ENCODE measurements around the gene HSPG2.

The HSPG2 gene

DNA sequence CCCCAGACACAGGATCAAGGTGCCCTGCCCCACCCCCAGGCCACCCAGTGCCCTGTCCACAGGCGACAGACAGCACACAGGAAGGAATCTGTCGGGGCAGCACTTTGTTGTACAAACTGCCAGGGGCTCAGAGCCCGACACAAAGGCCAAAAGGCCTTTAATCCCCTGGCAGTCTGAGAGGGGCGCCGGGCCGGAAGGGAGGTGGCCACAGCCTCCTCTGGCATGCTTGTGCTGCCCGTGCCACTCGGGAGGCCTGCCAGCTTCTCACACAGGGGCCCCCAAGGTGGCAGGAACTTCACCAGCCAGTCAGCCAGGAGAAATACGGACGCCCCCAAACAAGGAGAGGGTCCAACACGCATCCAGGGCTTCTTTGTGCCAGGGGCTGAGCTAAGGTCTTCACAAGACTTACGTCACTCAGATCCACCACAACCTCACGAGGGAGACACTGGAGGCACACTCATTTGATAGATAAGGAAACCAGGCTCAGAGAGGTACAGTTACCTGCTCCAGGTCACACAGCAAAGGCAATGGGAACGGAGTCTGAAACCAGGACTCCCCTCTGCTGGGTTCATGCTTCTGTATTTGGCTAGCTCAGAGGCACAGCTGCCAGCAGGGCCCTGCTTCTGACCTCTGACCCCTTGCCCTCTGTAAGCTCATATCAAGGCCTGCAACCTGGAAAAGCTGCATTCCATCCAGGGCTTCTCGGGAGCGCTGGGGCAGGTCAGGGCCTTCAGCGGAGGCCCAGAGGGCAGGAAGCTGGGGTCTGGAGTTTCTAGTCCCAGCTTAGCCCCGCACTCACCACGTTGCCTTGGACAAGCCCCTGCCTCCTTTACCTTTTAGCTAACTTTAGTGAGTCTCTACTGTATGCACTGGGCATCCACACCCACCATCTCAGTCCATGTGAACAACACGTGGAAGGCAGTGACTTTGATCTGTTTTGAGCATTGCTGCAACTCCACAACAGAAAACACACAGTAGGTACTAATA is 34.8 kb downstream of the HSPG2 start:
- intact Hi-C loops (cut with DNase I; ENCODE audit: low total_unique reads): loop anchor here (5.0 kb wide), 1 partner anchor 40 kb away; no protein-coding TSS in a partner anchor
- Histone ChIP-seq H3K4me1 (peaks cover 36 to 100% (median 100%) of the 10 kb centered on the region in 4 donors), H3K4me3 (peak overlapping the region in 1 of 2 donors; percentile 13), H3K27ac (peak overlapping the region; percentile 96 to 97), H3K9me3 (no peaks in the 10 kb centered on the region), H3K36me3 (no peaks in the 10 kb centered on the region), H3K27me3 (no peaks in the 10 kb centered on the region)
- TF ChIP-seq, protein P1, sequence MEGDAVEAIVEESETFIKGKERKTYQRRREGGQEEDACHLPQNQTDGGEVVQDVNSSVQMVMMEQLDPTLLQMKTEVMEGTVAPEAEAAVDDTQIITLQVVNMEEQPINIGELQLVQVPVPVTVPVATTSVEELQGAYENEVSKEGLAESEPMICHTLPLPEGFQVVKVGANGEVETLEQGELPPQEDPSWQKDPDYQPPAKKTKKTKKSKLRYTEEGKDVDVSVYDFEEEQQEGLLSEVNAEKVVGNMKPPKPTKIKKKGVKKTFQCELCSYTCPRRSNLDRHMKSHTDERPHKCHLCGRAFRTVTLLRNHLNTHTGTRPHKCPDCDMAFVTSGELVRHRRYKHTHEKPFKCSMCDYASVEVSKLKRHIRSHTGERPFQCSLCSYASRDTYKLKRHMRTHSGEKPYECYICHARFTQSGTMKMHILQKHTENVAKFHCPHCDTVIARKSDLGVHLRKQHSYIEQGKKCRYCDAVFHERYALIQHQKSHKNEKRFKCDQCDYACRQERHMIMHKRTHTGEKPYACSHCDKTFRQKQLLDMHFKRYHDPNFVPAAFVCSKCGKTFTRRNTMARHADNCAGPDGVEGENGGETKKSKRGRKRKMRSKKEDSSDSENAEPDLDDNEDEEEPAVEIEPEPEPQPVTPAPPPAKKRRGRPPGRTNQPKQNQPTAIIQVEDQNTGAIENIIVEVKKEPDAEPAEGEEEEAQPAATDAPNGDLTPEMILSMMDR (IDR thresholded peaks at IDR 0.05): no peak
- DNase-seq: no peak

DNA sequence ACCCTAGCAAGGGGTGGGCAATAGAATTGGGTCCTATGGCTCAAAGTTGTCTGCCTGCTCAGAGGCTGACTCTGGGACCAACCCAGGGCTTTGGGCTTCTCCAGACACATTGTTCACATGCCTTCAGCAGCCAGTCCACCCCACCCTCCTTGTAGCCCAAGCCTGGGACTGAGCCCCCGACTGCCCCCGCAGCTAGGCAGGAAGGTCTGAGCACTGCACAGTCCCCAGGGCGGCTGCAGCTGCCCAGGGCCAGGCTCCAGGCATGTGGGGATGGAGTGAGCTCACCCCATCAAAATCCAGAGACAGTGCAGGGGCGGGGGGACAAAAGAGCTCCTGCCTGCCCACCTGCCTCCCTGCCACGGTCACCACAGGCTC is 35.6 kb downstream of the HSPG2 start:
- intact Hi-C loops (cut with DNase I; ENCODE audit: low total_unique reads): loop anchor here (5.0 kb wide), 1 partner anchor 41 kb away; no protein-coding TSS in a partner anchor
- TF ChIP-seq, protein P1 (IDR thresholded peaks at IDR 0.05): peak in 1 of 2 experiments; percentile 22
- Histone ChIP-seq H3K4me1 (peaks cover 28 to 100% (median 100%) of the 10 kb centered on the region in 4 donors), H3K4me3 (peak overlapping the region in 1 of 2 donors; percentile 13), H3K36me3 (peaks cover 0 to under 1% (median 0%) of the 10 kb centered on the region in 3 donors), H3K27me3 (no peaks in the 10 kb centered on the region), H3K9me3 (no peaks in the 10 kb centered on the region), H3K27ac (peak overlapping the region; percentile 96 to 97)
- peak; percentile 55 to 85 for DNase-seq

DNA sequence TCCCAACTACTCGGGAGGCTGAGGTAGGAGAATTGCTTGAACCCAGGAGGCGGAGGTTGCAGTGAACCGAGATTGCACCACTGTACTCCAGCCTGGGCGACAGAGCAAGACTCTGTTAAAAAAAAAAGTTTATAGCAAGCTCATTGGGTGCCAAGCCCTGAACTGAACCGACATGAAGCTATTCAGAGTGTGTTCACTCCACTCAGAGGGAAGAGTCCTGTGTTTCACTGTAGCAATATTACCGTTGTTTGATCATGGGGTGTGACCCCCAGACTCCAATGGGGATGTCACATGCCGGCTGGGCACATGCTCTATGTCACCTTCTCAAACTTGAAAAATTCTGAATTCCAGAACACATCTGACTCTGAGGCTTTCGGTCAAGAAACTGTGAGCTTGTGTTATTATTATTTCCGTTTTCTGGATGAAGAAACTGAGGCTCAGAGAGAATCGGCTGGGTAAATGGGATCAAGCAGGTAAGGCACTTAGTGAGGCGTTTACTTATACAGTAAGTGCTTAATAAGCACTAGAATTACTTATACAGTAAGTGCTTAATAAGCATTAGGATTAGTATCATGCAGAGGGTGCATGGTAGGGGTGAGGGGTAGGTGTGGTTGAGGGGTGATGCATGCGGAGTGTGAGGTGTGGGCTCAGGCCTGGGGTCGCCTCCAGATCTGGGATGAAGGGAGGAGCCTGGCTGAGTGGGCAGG is 36.2 kb downstream of the HSPG2 start:
- peaks cover 22 to 100% (median 100%) of the 10 kb centered on the region in 4 donors for H3K4me1 ChIP-seq
- no peak for DNase-seq
- intact Hi-C loops (cut with DNase I; ENCODE audit: low total_unique reads): loop anchor here (5.0 kb wide), 1 partner anchor 41 kb away; no protein-coding TSS in a partner anchor
- no peak overlapping the region for H3K4me3 ChIP-seq
- TF ChIP-seq, protein P1 (IDR thresholded peaks at IDR 0.05): no peak
- H3K27ac ChIP-seq: peak overlapping the region; percentile 96 to 97
- H3K27me3 ChIP-seq: no peaks in the 10 kb centered on the region
- H3K36me3 ChIP-seq: peaks cover 3 to 6% (median 4%) of the 10 kb centered on the region in 3 donors
- no peaks in the 10 kb centered on the region for H3K9me3 ChIP-seq

DNA sequence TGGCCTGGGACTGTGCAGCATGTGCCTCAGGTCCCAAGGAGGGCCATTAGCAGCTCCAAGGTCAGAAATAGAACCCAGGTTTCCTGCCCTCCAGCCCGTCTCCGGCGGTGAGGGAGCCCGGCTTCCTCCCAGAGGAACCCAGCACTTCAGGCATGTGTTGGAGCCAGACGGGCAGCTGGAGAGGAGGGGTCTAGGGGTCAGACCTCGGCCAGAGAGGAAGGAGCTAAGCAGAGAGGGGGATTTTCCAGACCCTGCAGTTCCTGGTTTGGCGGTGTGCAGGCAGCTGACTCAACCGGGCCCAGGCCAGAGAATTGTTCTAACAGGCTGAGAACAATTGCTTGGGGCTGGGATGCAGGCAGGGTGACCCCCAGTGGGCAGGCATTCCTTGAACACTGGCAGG is 37.1 kb downstream of the HSPG2 start:
- intact Hi-C loops (cut with DNase I; ENCODE audit: low total_unique reads): loop anchor here (5.0 kb wide), 2 partner anchors 42 to 1183 kb away; partner anchors contain the start of gene KIF17
- peaks cover 21 to 100% (median 99%) of the 10 kb centered on the region in 4 donors for H3K4me1 ChIP-seq

More for the DNA sequence above, 37.1 kb downstream of the HSPG2 start:
- DNase-seq: no peak
- TF ChIP-seq, protein P1 (IDR thresholded peaks at IDR 0.05): no peak
- Histone ChIP-seq H3K9me3 (no peaks in the 10 kb centered on the region), H3K4me3 (no peak overlapping the region), H3K27ac (peak overlapping the region; percentile 96 to 97), H3K27me3 (no peaks in the 10 kb centered on the region), H3K36me3 (peaks cover 12 to 15% (median 13%) of the 10 kb centered on the region in 3 donors)

Data from tibial artery (tissue), 4 donors.